ENCODE results near the gene SMARCA2. TPM values are rescaled to one million over a fixed set of nuclear protein-coding genes. Genes with fewer than 3 reads are reported as not detected.

The SMARCA2 gene
- total RNA-seq, 1 donor, result 147 TPM

DNA sequence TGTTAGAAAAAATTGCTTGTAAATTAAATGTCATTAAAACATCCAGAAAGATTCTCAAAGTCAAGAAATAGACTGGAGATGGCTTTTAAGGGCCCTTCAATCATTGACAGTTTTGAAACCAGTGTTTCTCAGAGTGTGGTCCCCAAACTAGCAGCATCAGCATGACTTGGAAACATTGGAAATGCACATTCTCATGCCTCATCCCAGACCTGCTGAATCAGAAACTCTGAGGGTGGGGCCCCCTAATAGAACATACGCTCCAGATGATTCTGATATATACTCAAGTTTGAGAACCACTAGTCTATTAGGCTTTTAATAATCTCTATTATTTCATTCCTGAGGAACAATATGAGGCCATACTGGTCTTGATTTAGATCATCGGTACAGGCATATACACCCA, 181.6 kb downstream of the SMARCA2 start:
- H3K27me3 ChIP-seq (ENCODE audit: insufficient read depth, low read length), result no peaks in the 10 kb centered on the region
- no peaks in the 10 kb centered on the region for H3K9me3 ChIP-seq (ENCODE audit: low read depth, low read length)
- H3K4me1 ChIP-seq (ENCODE audit: insufficient read depth, low read length), result no peaks in the 10 kb centered on the region
- H3K4me3 ChIP-seq (ENCODE audit: low read length), result no peak overlapping the region

DNA sequence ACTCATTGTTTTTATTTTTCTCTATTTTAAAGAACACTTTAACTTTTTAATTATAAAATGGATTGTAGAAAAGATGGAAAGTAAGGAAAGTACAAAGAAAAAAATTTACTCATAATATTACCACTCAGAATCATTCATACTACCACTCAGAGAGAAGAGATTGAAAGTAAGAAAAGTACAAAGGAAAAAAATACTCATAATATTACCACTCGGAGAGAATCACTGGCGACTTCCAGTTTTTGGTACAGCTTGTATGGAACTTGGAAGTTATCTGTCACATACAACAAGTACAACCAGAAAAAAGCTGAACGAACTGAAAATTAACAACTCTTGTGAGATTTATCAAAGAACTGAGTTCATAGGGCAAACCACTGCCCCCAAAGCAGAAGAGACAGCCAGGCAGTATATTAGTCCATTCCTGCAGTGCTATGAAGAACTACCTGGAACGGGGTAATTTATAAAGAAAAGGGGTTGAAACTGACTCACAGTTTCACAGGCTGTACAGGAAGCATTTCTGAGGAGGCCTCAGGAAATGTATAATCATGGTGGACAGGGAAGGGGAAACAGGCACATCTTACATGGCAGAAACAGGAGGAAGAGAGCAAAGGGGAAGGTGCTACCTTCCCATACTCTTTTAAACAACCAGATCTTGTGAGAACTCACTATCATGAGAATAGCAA, 183.9 kb downstream of the SMARCA2 start:
- Histone ChIP-seq H3K27me3 (ENCODE audit: insufficient read depth, low read length) (no peaks in the 10 kb centered on the region), H3K9me3 (ENCODE audit: low read depth, low read length) (no peaks in the 10 kb centered on the region), H3K4me1 (ENCODE audit: insufficient read depth, low read length) (no peaks in the 10 kb centered on the region), H3K4me3 (ENCODE audit: low read length) (no peak overlapping the region)

DNA sequence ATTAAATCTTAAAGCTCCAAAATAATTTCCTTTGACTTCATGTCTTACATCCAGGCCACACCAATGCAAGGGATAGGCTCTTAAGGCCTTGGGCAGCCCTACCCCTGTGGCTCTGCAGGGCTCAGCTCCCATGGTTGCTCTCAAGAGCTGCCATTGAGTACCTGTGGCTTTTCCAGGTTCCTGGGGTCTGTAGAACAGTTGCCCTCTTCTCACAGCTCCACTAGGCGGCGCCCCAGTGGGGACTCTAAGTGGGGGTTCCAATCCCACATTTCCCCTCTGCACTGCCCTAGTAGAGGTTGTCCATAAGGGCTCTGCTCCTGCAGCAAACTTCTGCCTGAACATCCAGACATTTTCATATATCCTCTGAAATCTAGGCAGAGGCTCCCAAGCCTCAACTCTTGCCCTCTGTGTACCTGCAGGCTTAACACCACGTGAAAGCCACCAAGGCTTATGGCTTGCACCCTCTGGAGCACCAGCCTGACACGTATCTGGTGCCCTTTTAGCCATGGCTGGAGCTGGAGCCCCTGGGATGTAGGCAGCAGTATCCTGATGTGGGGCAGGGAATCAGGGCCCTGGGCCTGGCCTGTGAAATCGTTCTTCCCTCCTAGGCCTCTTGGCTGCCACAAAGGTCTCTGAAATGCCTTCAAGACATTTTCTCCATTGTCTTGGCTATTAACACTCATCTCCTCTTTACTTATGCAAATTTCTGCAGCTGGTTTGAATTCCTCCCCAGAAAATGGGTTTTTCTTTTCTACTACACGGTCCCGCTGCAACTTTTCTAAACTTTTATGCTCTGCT, 185.1 kb downstream of the SMARCA2 start:
- Histone ChIP-seq H3K27me3 (ENCODE audit: insufficient read depth, low read length) (no peaks in the 10 kb centered on the region), H3K4me1 (ENCODE audit: insufficient read depth, low read length) (no peaks in the 10 kb centered on the region), H3K4me3 (ENCODE audit: low read length) (no peak overlapping the region), H3K9me3 (ENCODE audit: low read depth, low read length) (no peaks in the 10 kb centered on the region)

DNA sequence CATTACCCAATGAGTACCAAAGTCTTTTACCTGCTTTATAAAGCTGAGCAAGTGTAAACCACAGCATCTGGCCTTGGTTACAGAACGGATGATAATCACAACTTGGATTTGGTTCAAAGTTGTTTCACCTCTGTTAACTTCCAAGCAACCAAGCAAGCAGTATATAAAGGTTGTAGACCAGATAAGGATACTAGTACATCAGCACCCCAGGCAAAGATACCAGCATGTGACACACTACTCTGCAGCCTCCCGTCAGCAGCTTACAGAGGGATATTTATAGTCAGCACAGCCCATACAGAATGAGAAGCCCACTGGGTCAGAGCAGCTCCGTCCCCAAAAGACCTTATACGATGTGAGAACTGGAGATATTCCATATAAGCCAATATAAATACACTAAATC, 193.3 kb downstream of the SMARCA2 start:
- Histone ChIP-seq H3K4me3 (ENCODE audit: low read length) (no peak overlapping the region), H3K27me3 (ENCODE audit: insufficient read depth, low read length) (no peaks in the 10 kb centered on the region), H3K4me1 (ENCODE audit: insufficient read depth, low read length) (peaks cover 18% of the 10 kb centered on the region), H3K9me3 (ENCODE audit: low read depth, low read length) (no peaks in the 10 kb centered on the region)

DNA sequence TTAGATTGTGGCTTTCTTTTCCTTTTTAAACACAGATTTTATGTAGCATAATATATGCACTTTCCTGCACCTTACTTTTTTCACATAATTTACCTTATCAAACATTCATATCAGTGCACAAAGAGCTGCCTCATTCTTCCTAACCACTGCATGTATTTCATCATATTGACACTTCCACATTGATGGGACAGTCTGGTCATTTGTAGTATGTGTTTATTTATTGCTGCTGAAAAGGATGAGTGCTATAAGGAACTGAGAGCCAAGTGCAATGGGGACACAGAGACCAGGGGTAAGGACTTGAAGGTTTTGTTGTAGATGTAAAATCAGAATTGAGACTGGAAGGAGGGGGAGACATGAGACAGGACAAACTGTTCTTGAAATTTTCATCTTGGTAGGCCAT, 193.8 kb downstream of the SMARCA2 start:
- H3K9me3 ChIP-seq (ENCODE audit: low read depth, low read length), result no peaks in the 10 kb centered on the region
- H3K27me3 ChIP-seq (ENCODE audit: insufficient read depth, low read length), result no peaks in the 10 kb centered on the region
- no peak overlapping the region for H3K4me3 ChIP-seq (ENCODE audit: low read length)
- peaks cover 18% of the 10 kb centered on the region for H3K4me1 ChIP-seq (ENCODE audit: insufficient read depth, low read length)

DNA sequence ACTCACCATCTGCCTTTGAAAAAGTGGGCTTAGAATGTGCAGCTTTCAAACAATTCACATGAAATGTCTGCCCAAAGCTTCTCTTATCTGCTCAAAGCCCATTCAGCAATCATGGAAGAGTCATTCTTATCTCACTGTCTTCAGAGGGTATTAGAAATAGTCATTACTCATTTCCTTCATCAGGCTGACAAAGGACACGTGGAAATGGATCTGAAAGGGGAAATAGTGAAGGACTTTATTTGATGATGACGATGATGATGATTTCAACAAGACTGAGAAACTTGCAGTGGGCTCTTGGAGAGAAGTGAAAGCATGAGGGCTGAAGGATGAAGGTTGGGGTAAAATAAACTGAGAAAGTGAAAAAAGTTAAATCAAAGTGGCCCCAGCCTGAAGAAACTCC, 194.3 kb downstream of the SMARCA2 start:
- Histone ChIP-seq H3K4me1 (ENCODE audit: insufficient read depth, low read length) (peaks cover 18% of the 10 kb centered on the region), H3K9me3 (ENCODE audit: low read depth, low read length) (no peaks in the 10 kb centered on the region), H3K4me3 (ENCODE audit: low read length) (no peak overlapping the region), H3K27me3 (ENCODE audit: insufficient read depth, low read length) (no peaks in the 10 kb centered on the region)

DNA sequence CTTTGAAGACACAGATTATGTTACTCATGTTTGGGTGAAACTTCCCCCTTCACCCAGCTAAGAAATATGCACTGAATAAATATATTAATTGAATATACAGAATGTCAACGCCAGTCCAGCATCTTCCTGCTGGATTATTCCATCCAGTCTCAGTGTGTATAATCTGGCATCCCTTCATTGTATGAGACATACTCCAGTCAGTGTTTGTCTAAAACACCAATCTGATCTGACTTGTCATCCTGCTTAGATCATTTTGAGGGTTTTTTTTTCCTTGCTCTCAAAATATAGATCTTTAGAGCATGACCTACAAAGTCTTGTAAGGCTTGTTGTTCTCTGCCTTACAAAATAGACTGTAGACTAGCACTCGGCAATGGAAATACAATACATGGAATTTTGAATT, 195.1 kb downstream of the SMARCA2 start:
- H3K4me3 ChIP-seq (ENCODE audit: low read length), result no peak overlapping the region

DNA sequence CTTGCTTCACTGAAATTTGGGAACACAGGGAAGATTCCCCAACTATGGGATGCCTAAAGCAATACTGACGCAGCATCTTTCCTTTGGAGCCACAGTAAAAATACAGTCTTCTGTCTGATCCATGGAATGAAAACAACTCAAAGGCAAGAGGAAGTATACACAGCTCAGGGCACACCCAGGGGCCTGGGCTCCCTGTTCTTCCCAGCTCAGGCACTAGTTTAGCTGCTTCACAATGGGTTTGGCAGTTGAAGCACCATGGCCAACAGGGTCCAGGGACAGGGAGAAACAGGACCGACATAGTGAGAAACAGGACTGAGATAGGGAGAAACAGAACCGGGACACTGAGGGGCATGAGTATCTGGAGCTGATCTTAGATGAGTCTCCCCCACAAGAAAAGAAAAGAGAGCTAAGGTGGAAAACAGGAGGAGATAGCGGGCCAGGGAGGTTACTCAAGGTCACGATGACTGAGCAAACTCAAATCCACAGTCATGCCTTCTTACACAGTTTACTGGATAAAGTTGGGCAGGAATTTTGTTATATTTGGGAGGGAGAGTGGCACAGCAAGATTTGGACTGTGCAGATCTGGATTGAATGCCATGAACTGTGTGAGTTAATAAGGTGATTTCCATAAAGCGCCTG, 198.8 kb downstream of the SMARCA2 start:
- H3K4me1 ChIP-seq (ENCODE audit: insufficient read depth, low read length), result peaks cover 11% of the 10 kb centered on the region
- no peaks in the 10 kb centered on the region for H3K27me3 ChIP-seq (ENCODE audit: insufficient read depth, low read length)
- no peaks in the 10 kb centered on the region for H3K9me3 ChIP-seq (ENCODE audit: low read depth, low read length)
- H3K4me3 ChIP-seq (ENCODE audit: low read length), result no peak overlapping the region

More for the DNA sequence above, 195.1 kb downstream of the SMARCA2 start:
- no peaks in the 10 kb centered on the region for H3K27me3 ChIP-seq (ENCODE audit: insufficient read depth, low read length)
- peaks cover 18% of the 10 kb centered on the region for H3K4me1 ChIP-seq (ENCODE audit: insufficient read depth, low read length)
- H3K9me3 ChIP-seq (ENCODE audit: low read depth, low read length), result no peaks in the 10 kb centered on the region

DNA sequence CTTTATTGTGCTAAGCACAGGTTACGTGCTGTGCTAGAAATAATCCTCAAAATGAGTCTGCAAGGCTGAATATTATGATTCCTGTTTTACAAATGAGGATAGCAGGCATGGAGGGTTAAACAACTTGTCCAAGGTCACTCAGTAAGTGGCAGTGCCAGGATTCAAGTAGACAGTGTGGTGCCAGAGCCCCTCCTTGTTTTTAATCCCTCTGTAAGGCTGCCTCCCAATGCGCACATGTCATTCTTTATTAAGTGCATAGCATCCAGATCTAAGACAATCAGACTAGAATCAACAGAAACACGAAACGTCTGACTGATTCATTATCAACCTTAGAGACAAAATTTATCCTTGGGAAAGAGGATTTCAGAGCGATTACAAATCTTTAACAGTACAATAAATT, 199.6 kb downstream of the SMARCA2 start:
- no peaks in the 10 kb centered on the region for H3K9me3 ChIP-seq (ENCODE audit: low read depth, low read length)
- no peak overlapping the region for H3K4me3 ChIP-seq (ENCODE audit: low read length)
- no peaks in the 10 kb centered on the region for H3K27me3 ChIP-seq (ENCODE audit: insufficient read depth, low read length)
- peaks cover 6% of the 10 kb centered on the region for H3K4me1 ChIP-seq (ENCODE audit: insufficient read depth, low read length)

DNA sequence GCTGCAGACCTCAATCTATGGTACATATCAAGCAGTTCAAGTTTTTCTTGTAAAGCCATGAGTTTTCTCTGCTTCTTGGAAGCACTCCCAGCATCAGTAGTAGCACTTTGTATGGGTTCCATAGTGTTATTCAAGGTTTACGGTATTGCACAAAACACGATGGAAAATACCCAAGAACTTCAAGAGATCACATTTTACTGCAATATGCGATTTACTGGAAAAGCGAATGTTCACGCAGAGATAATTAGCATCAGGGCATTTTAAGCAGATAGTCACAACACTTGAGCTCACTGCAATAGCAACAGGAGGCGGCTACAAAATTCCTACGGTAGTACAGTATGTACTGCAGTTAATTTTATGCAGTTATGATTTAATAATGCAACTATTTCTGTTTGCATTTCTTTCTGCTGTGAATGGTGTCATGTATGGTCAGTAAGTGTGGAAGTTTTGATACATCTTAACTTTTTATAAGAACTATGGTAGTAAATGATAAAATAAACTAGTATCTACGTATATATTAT, 200.8 kb downstream of the SMARCA2 start:
- Histone ChIP-seq H3K4me1 (ENCODE audit: insufficient read depth, low read length) (no peaks in the 10 kb centered on the region), H3K9me3 (ENCODE audit: low read depth, low read length) (no peaks in the 10 kb centered on the region), H3K27me3 (ENCODE audit: insufficient read depth, low read length) (no peaks in the 10 kb centered on the region), H3K4me3 (ENCODE audit: low read length) (no peak overlapping the region)

DNA sequence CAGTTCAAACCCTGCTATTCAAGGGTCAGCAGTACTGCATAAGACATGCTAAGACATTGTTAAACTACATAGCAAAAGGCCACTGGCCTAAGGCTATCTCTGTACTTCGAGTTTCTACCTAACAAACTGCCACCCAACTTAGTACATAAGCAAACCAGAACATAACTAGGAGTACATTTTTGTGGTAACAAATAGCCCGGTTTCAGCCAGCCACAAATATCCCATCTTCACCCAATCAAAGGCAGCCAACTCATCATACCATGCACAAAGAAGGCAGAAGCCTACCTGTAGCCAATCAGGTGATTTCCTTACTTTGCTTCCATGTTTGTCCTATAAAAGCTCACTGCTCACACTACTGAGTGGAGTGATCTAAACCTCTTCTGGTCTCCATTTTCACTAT, 201.4 kb downstream of the SMARCA2 start:
- H3K4me1 ChIP-seq (ENCODE audit: insufficient read depth, low read length), result no peaks in the 10 kb centered on the region
- no peaks in the 10 kb centered on the region for H3K27me3 ChIP-seq (ENCODE audit: insufficient read depth, low read length)
- H3K4me3 ChIP-seq (ENCODE audit: low read length), result no peak overlapping the region
- no peaks in the 10 kb centered on the region for H3K9me3 ChIP-seq (ENCODE audit: low read depth, low read length)

DNA sequence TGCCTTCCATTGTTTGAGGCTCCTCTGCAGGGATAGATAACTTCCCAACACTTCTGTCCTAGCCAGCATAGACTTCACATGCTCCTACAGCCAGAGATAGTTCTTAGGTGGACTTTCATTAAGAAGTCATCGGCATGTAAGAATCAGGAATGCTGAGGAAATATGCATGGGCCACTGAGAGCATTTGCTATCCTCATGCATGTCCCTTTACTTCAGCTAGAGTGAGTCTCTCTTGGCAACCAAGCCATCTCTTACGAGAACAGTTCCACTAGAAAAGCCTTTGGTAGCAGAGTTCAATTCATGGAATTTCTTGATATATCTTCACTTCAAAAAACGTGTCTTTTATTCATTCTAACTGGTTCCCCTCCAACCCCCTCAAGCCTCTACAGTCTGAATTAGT, 202.4 kb downstream of the SMARCA2 start:
- Histone ChIP-seq H3K27me3 (ENCODE audit: insufficient read depth, low read length) (no peaks in the 10 kb centered on the region), H3K9me3 (ENCODE audit: low read depth, low read length) (no peaks in the 10 kb centered on the region), H3K4me3 (ENCODE audit: low read length) (no peak overlapping the region), H3K4me1 (ENCODE audit: insufficient read depth, low read length) (no peaks in the 10 kb centered on the region)

DNA sequence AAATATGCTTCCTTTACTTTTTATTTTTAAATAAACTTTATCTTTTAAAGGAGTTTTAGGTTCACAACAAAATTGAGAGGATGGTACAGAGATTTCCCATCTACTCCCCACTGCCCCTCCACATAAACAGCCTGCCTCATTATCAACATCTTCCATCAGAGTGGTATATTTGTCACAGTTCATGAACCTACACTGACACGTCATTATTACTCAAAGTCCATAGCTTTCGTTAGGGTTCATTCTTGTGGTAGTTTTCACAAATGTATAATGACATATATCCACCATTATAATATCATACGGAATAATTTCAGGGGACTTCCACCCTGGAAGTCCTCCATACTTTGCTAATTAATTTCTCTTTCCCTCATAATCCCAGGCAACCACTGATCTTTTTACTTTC, 204.9 kb downstream of the SMARCA2 start:
- no peaks in the 10 kb centered on the region for H3K27me3 ChIP-seq (ENCODE audit: insufficient read depth, low read length)
- H3K4me1 ChIP-seq (ENCODE audit: insufficient read depth, low read length), result no peaks in the 10 kb centered on the region
- H3K9me3 ChIP-seq (ENCODE audit: low read depth, low read length), result no peaks in the 10 kb centered on the region
- H3K4me3 ChIP-seq (ENCODE audit: low read length), result no peak overlapping the region

DNA sequence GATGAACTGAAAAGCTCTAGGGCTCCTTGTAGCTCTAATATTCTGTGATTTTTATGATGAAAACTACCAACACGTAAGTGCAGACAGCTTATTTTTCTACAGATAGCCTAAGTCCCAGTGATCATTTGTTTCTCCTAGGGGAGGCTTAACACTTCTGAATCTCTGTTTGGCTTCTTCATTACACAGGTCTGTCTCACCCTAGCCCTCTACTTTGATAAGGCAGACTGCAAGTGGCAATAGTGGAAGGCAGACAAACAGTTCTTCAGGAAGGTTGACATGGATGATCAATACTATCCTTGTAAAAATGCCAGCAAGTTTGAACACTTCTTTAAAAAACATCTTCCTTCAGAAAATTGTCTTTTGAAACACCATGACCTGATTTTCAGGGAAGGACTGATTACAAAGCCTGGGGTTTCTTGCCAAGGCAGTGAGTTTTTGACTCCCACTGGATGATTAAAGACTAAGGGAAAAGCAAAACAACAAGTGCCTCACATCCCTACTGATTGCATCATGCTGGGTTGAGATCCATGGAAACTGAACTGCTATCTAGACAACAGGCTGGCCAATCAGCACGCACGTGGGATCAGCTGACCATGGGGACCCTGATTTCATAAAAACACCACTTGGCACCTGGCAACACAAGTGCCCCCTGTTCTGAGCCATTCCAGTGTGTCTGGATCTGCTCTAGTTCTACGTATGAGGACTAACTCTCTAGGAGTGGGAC, 212.2 kb downstream of the SMARCA2 start:
- Histone ChIP-seq H3K9me3 (ENCODE audit: low read depth, low read length) (no peaks in the 10 kb centered on the region), H3K4me3 (ENCODE audit: low read length) (no peak overlapping the region), H3K4me1 (ENCODE audit: insufficient read depth, low read length) (peaks cover 23% of the 10 kb centered on the region), H3K27me3 (ENCODE audit: insufficient read depth, low read length) (no peaks in the 10 kb centered on the region)

DNA sequence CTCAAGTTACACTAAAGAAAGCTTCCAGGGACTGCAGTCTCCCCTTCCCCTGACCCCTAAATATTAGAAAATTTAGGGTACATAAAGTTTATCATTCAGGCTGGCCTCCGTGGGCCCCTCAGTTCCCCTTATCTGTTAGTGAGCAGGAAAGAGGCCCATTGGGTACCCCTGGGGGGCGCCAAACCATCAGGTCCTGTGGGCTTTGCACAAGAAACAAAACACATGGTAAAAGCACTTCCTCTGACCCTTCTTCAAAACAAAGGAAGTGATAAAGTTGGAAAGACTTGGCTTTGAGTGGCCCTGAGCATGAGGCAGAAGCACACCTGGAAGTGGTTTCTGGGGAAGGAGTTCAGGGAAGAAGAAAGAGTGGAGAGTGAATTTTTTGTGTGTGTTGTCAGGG, 213.0 kb downstream of the SMARCA2 start:
- Histone ChIP-seq H3K4me3 (ENCODE audit: low read length) (no peak overlapping the region), H3K27me3 (ENCODE audit: insufficient read depth, low read length) (no peaks in the 10 kb centered on the region), H3K4me1 (ENCODE audit: insufficient read depth, low read length) (peaks cover 23% of the 10 kb centered on the region), H3K9me3 (ENCODE audit: low read depth, low read length) (no peaks in the 10 kb centered on the region)
